ENCODE results near the gene MYOZ2. TPM values are rescaled to one million over a fixed set of nuclear protein-coding genes. Genes with fewer than 3 reads are reported as not detected.

Gene MYOZ2
- total and polyA plus RNA-seq, 3 experiments from 2014 or later = not detected

DNA sequence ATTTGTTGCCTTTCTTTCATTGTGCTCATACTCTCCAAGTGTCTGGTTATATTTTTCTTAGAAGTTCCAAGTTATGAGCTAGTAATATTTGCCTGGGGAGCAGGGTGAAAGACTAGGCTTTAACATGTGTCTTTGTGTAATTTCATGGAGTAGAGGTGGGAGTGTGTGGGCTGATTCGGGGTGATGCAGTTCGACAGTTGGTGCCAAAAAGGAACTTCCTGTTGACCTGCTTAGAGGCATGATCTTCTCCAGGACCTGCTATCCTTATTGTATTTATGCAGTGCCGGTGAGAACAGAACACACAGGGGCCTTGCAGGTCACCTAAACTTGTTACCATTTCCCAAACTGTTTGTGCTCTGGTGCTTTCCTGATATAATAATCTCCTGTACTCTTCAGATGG lies 98.1 kb downstream of the MYOZ2 start:
- Mint-ChIP-seq H3K27ac (peak overlapping the region in 7 of 8 donors; percentile 2 to 80 (median 51)), H3K4me1 (peaks cover 58 to 78% (median 73%) of the 10 kb centered on the region in 3 donors), H3K36me3 (peaks cover 5 to 44% (median 17%) of the 10 kb centered on the region in 3 donors), H3K4me3 (peak overlapping the region in 5 of 7 donors; percentile 0 to 72 (median 51)), H3K9me3 (no peaks in the 10 kb centered on the region), H3K27me3 (no peaks in the 10 kb centered on the region)
- POLR2A ChIA-PET = no interaction called here
- Histone ChIP-seq H3K27ac (ENCODE audit: low read depth, low read length) (no peak overlapping the region), H3K36me3 (ENCODE audit: insufficient read depth, low read length) (peaks cover 6% of the 10 kb centered on the region), H3K27me3 (ENCODE audit: insufficient read depth, low read length, poor library complexity, severe bottlenecking) (no peaks in the 10 kb centered on the region), H3K4me3 (ENCODE audit: low read length) (no peak overlapping the region), H3K4me1 (ENCODE audit: insufficient read depth, low read length) (peaks cover 11% of the 10 kb centered on the region), H3K9me3 (ENCODE audit: low read length) (no peaks in the 10 kb centered on the region)
- no peak for DNase-seq
- CTCF ChIA-PET = interaction anchor here (1.3 kb wide), 1 partner anchor 147 kb away, joined by 3 read pairs; no protein-coding TSS in a partner anchor

DNA sequence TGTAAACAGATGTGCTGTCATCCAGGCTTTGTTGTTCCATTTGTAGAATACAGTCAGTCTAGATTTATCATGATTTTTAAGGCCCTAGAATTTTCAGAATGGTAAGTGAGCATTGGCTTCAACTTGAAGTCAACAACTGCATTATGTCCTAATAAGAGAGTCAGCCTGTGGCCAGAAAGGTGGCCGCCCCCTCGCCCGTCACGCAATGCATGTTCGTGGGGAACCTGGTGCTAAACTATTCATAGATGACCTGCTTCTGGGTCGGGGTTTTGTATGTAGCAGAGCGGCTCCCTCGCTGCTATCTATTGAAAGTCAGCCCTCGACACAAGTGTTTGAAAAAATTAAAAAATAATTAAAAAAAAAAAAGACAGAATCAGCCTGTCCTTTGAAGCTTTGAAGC lies 101.6 kb downstream of the MYOZ2 start:
- CTCF ChIA-PET = interaction anchor here (1.1 kb wide), 1 partner anchor 11 kb away, joined by 3 read pairs; no protein-coding TSS in a partner anchor
- no peak overlapping the region for H3K27ac Mint-ChIP-seq

More for the DNA sequence above, 101.6 kb downstream of the MYOZ2 start:
- Mint-ChIP-seq H3K9me3 (no peaks in the 10 kb centered on the region), H3K4me3 (no peak overlapping the region), H3K36me3 (peaks cover 5 to 45% (median 16%) of the 10 kb centered on the region in 3 donors), H3K27me3 (no peaks in the 10 kb centered on the region), H3K4me1 (peaks cover 39 to 52% (median 50%) of the 10 kb centered on the region in 3 donors)
- no peaks in the 10 kb centered on the region for H3K9me3 ChIP-seq (ENCODE audit: low read length)
- peaks cover 11% of the 10 kb centered on the region for H3K4me1 ChIP-seq (ENCODE audit: insufficient read depth, low read length)
- no peak overlapping the region for H3K27ac ChIP-seq (ENCODE audit: low read depth, low read length)
- POLR2A ChIA-PET = interaction anchor here (1.0 kb wide), 1 partner anchor 24 kb away, joined by 3 read pairs; the partner anchor contains the start of gene USP53
- H3K27me3 ChIP-seq (ENCODE audit: insufficient read depth, low read length, poor library complexity, severe bottlenecking) = no peaks in the 10 kb centered on the region
- H3K36me3 ChIP-seq (ENCODE audit: insufficient read depth, low read length) = peaks cover 6% of the 10 kb centered on the region
- no peak for DNase-seq
- no peak overlapping the region for H3K4me3 ChIP-seq (ENCODE audit: low read length)

Other genes with a start within 250 kb of the MYOZ2 start
- gene SYNPO2, start 247.0 kb upstream of the MYOZ2 start, total RNA-seq = under 1 TPM; 0.16 to 0.22 TPM
- gene SYNPO2, start 247.0 kb upstream of the MYOZ2 start, polyA plus RNA-seq = 0.21 TPM
- 10 to 100 TPM in 1 of 2 experiments, 1 to 10 TPM in 1; 9.8 to 10.5 TPM for gene USP53, start 76.9 kb downstream of the MYOZ2 start, total RNA-seq
- gene USP53, start 76.9 kb downstream of the MYOZ2 start, polyA plus RNA-seq = 11.0 TPM
- gene FABP2, start 186.3 kb downstream of the MYOZ2 start, total RNA-seq = not detected
- not detected for gene FABP2, start 186.3 kb downstream of the MYOZ2 start, polyA plus RNA-seq